Esophagus (tissue), 2 donors: ENCODE measurements around the gene TTC32. TPM values are rescaled to one million over a fixed set of nuclear protein-coding genes. Genes with fewer than 3 reads are reported as not detected.

Source experiments
- H3K27ac ChIP-seq, 2 donors: one replicate each; pipeline ENCODE4 v1.5.1; 2013; ENCODE audit warnings: low read depth in 2 of 2, mild to moderate bottlenecking in 2 of 2, inconsistent platforms in 1 of 2, low read length in 1 of 2, moderate library complexity in 1 of 2
- H3K27me3 ChIP-seq, 2 donors: one replicate each; pipeline ENCODE4 v1.6.1; 2013; ENCODE audit warnings: low read length in 2 of 2, control low read depth in 1 of 2, mild to moderate bottlenecking in 1 of 2; ENCODE audit not compliant: insufficient read depth in 2 of 2, control insufficient read depth in 1 of 2
- H3K36me3 ChIP-seq, 2 donors: one replicate each; pipeline ENCODE4 v1.6.1; 2013; ENCODE audit warnings: low read length in 1 of 2; ENCODE audit not compliant: control insufficient read depth in 2 of 2, insufficient read depth in 2 of 2
- H3K4me1 ChIP-seq, 2 donors: one replicate each; pipeline ENCODE4 v1.6.1; 2013; ENCODE audit warnings: low read length in 1 of 2; ENCODE audit not compliant: control insufficient read depth in 2 of 2, insufficient read depth in 2 of 2
- H3K4me3 ChIP-seq, 2 donors: one replicate each; pipeline ENCODE4 v1.5.1; 2013; ENCODE audit warnings: low read length in 2 of 2, mild to moderate bottlenecking in 2 of 2, low read depth in 1 of 2, moderate library complexity in 1 of 2
- H3K9me3 ChIP-seq, 2 donors: one replicate each; pipeline ENCODE4 v1.6.1; 2013; ENCODE audit warnings: mild to moderate bottlenecking in 2 of 2, low read depth in 1 of 2, low read length in 1 of 2, moderate library complexity in 1 of 2; ENCODE audit not compliant: control insufficient read depth in 2 of 2, insufficient read depth in 1 of 2
- WGBS, 2 donors: extraction: QIAGEN DNeasy Blood & Tissue Kit; methylation state at CpG; one replicate each; pipeline ENCODE4 v1.1.7; 2013; 5-methylcytosine and 5-hydroxymethylcytosine counted together
- polyA plus RNA-seq, 2 donors: library from polyadenylated mRNA; stranded (reverse); fragments of 200-250 nt; gene quantifications; one replicate each; pipeline ENCODE4 v1.2.3, GENCODE V29; 2013
- donor health status: healthy with polysubstance abuse.
- donor health status: Bipolar disorder and iron deficiency.

The TTC32 gene
- polyA plus RNA-seq, 2 donors, result 13.4 to 17.8 TPM

DNA sequence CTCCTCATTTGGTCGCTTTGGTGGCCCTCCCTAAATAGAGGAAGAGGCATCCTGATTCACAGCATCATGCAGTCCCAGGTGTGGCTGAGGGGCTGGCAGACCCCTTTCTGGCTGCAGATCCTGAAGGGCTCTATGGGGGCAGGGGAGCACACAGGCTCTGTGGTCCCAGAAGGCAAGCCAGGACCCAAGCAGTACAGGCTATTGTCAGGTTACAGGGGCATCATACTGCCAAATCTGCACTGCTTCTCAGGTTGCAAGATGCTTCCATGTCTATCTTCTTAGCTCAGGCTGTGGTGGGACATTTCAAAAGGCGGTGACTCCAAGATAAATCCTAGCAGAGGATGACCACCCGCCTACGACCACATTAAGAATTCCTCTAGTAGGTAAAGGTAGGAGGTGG, 54.3 kb downstream of the TTC32 start:
- no peaks in the 10 kb centered on the region for H3K27me3 ChIP-seq
- no peaks in the 10 kb centered on the region for H3K4me1 ChIP-seq
- 91 to 97% methylated on average over 4 of the region's 4 CpGs for WGBS, 2 donors
- no peaks in the 10 kb centered on the region for H3K36me3 ChIP-seq
- H3K27ac ChIP-seq, result no peak overlapping the region
- H3K4me3 ChIP-seq, result no peak overlapping the region
- H3K9me3 ChIP-seq, result peaks cover 0 to 1% of the 10 kb centered on the region in 2 donors

Other genes starting within 250 kb of the TTC32 start
- gene WDR35, start 88.1 kb upstream of the TTC32 start, polyA plus RNA-seq, result 1 to 10 TPM in 1 of 2 donors, under 1 TPM in 1; 0.83 to 1.3 TPM
- under 1 TPM; 0.14 to 0.42 TPM for gene MATN3, start 110.7 kb upstream of the TTC32 start, polyA plus RNA-seq
- 100 to 1,000 TPM in 1 of 2 donors, 10 to 100 TPM in 1; 57.7 to 148 TPM for gene LAPTM4A, start 149.6 kb upstream of the TTC32 start, polyA plus RNA-seq